IMR-90 (cell line): ENCODE data around the gene FGGY.

Experiments
- BHLHE40 ChIP-seq: fragments of 150-350 bp; IDR thresholded peaks from 2 replicates; pipeline ENCODE4 v1.6.1; 2016; ENCODE audit warnings: mild to moderate bottlenecking, low read depth, low read length
- CEBPB ChIP-seq: IDR thresholded peaks from 2 replicates; pipeline ENCODE4 v1.6.1; 2012; ENCODE audit warnings: low read depth, low read length, improper control_type of control experiment
- CTCF ChIP-seq: conservative IDR thresholded peaks from 2 replicates; pipeline ENCODE4 v1.5.1; 2012; ENCODE audit warnings: mild to moderate bottlenecking, low read depth, low read length, improper control_type of control experiment
- FOS ChIP-seq: fragments of 150-350 bp; IDR thresholded peaks from 2 replicates; pipeline ENCODE4 v1.6.1; 2016; ENCODE audit warnings: low read depth, low read length
- MAFK ChIP-seq: IDR thresholded peaks from 2 replicates; pipeline ENCODE4 v1.6.1; 2012; ENCODE audit warnings: low read depth, low read length, improper control_type of control experiment
- MAZ ChIP-seq: IDR thresholded peaks from 2 replicates; pipeline ENCODE4 v1.6.1; 2012; ENCODE audit warnings: low read depth, mild to moderate bottlenecking, low read length, improper control_type of control experiment, moderate library complexity, borderline replicate concordance
- MXI1 ChIP-seq: IDR thresholded peaks from 2 replicates; pipeline ENCODE4 v1.6.1; 2012; ENCODE audit warnings: low read depth, mild to moderate bottlenecking, low read length, moderate library complexity, borderline replicate concordance
- NFE2L2 ChIP-seq: fragments of 150-350 bp; IDR thresholded peaks from 2 replicates; pipeline ENCODE4 v1.6.1; 2016; ENCODE audit warnings: low read depth, mild to moderate bottlenecking, low read length
- POLR2A ChIP-seq: IDR thresholded peaks from 2 replicates; pipeline ENCODE4 v1.6.1; 2012; ENCODE audit warnings: mild to moderate bottlenecking, low read depth, low read length
- RAD21 ChIP-seq: IDR thresholded peaks from 2 replicates; pipeline ENCODE4 v1.6.1; 2012; ENCODE audit warnings: low read length, improper control_type of control experiment
- RCOR1 ChIP-seq: IDR thresholded peaks from 2 replicates; pipeline ENCODE4 v1.6.1; 2012; ENCODE audit warnings: mild to moderate bottlenecking, low read length, improper control_type of control experiment; ENCODE audit not compliant: insufficient replicate concordance
- RFX5 ChIP-seq: IDR thresholded peaks from 2 replicates; pipeline ENCODE4 v1.8.0; 2012; ENCODE audit warnings: low read depth, mild to moderate bottlenecking, low read length, moderate library complexity
- SMC3 ChIP-seq: fragments of 150-350 bp; IDR thresholded peaks from 2 replicates; pipeline ENCODE4 v1.6.1; 2016; ENCODE audit warnings: low read depth, mild to moderate bottlenecking, antibody characterized with exemption, low read length, moderate library complexity
- TF ChIP-seq, protein P1 (sequence below): fragments of 150-350 bp; IDR thresholded peaks from 2 replicates; pipeline ENCODE4 v1.6.1; 2017; ENCODE audit warnings: mild to moderate bottlenecking, antibody characterized with exemption, low read length, low read depth

DNA sequence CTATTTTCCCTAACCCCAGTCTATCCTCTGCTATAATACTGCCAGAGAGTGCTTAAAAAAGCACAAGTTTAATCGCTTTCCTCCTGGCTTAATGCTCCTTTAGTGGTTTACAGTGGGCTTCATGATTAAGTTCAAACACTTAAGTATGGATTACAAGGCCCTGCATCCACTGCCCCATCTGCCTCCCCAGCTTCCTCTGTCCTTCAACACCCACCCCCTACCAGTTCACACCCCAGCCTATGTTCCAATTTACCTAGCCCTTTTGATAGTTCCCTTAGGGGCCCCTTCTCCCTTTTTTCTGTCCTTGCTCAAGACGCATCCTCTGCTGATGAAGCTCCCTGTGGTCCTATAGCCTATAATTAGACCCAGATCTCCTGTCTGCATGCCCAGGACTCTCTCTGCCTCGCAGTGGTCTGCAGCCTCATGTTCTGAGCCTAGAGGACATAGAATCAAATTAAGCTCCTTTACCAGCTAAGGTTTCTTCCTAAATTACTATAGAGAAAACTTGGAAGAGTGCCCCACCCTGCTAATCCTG lies 212.5 kb downstream of the FGGY start:
- TF ChIP-seq CTCF (no peak), CEBPB (no peak), POLR2A (no peak), FOS (no peak), MAFK (no peak), RAD21 (no peak), RCOR1 (no peak), MXI1 (no peak), RFX5 (no peak), MAZ (no peak), BHLHE40 (no peak), NFE2L2 (no peak), SMC3 (no peak)
- TF ChIP-seq, protein P1, sequence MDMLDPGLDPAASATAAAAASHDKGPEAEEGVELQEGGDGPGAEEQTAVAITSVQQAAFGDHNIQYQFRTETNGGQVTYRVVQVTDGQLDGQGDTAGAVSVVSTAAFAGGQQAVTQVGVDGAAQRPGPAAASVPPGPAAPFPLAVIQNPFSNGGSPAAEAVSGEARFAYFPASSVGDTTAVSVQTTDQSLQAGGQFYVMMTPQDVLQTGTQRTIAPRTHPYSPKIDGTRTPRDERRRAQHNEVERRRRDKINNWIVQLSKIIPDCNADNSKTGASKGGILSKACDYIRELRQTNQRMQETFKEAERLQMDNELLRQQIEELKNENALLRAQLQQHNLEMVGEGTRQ, result no peak
